ENCODE data around the gene SLC5A10.

- TF ChIP-seq, protein P1, sequence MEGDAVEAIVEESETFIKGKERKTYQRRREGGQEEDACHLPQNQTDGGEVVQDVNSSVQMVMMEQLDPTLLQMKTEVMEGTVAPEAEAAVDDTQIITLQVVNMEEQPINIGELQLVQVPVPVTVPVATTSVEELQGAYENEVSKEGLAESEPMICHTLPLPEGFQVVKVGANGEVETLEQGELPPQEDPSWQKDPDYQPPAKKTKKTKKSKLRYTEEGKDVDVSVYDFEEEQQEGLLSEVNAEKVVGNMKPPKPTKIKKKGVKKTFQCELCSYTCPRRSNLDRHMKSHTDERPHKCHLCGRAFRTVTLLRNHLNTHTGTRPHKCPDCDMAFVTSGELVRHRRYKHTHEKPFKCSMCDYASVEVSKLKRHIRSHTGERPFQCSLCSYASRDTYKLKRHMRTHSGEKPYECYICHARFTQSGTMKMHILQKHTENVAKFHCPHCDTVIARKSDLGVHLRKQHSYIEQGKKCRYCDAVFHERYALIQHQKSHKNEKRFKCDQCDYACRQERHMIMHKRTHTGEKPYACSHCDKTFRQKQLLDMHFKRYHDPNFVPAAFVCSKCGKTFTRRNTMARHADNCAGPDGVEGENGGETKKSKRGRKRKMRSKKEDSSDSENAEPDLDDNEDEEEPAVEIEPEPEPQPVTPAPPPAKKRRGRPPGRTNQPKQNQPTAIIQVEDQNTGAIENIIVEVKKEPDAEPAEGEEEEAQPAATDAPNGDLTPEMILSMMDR (IDR thresholded peaks at IDR 0.05) = no peak
- TF ChIP-seq POLR2A (IDR thresholded peaks at IDR 0.05) (no peak), EP300 (IDR thresholded peaks at IDR 0.05) (no peak), POLR2AphosphoS5 (IDR thresholded peaks at IDR 0.05) (no peak)
Measured at GRCh38 chr17:18965530-18966236, 13.7 kb downstream of the SLC5A10 start.

Data from gastroesophageal sphincter (tissue), 3 donors.